BJ (cell line): ENCODE measurements around the gene MAGEA4. TPM values are rescaled to one million over a fixed set of nuclear protein-coding genes. Genes with fewer than 3 reads are reported as not detected.

ENCODE experiments used
- CTCF ChIA-PET: fragments of 350-600 bp; formaldehyde crosslinking; extraction: SDS; loops from one replicate; lab custom pipeline; 2021; ENCODE audit warnings: antibody characterized with exemption, inconsistent platforms; lab: Yijun Ruan, JAX
- POLR2A ChIA-PET: fragments of 300-600 bp; sonication (Branson Sonifier 250); formaldehyde crosslinking; extraction: SDS; loops from one replicate; lab custom pipeline; 2021; ENCODE audit warnings: antibody characterized with exemption; lab: Charles Lee
- DNase-seq: peaks from one replicate; pipeline ENCODE4 v3.0.0-alpha.2; 2011; ENCODE audit warnings: low read depth
- H3K27me3 ChIP-seq: 2 replicates; pipeline ENCODE4 v1.6.0; 2011; ENCODE audit warnings: low read length; ENCODE audit not compliant: control insufficient read depth, insufficient read depth
- H3K36me3 ChIP-seq: 2 replicates; pipeline ENCODE4 v1.5.1; 2011; ENCODE audit warnings: low read length; ENCODE audit not compliant: control insufficient read depth, insufficient read depth
- H3K4me3 ChIP-seq: 2 replicates; pipeline ENCODE4 v1.5.1; 2011; ENCODE audit warnings: low read depth, mild to moderate bottlenecking, control low read depth, low read length
- CTCF ChIP-seq: IDR thresholded peaks from 2 replicates; pipeline ENCODE4 v1.5.1; 2011; ENCODE audit warnings: low read depth, mild to moderate bottlenecking, control low read depth, inconsistent platforms, low read length, moderate library complexity; ENCODE audit not compliant: insufficient read depth
- polyA plus RNA-seq: library from polyadenylated mRNA; depleted of rRNA; stranded (reverse); fragments of >200 nt; gene quantifications from 2 replicates; pipeline ENCODE4 v1.2.3, GENCODE V29; 2011

Gene MAGEA4
- polyA plus RNA-seq, 1 experiment: not detected

- ChIA-PET POLR2A (no interaction called here), CTCF (no interaction called here)
- no peak for DNase-seq
- Histone ChIP-seq H3K27me3 (no peaks in the 10 kb centered on the region), H3K36me3 (peaks cover 22% of the 10 kb centered on the region), H3K4me3 (no peak overlapping the region)
- TF ChIP-seq CTCF: no peak
Measured at GRCh38 chrX:151954730-151955129, 42.0 kb downstream of the MAGEA4 start.

GRCh38 chrX:151958101-151958500, 45.4 kb downstream of the MAGEA4 start:
- ChIA-PET CTCF (no interaction called here), POLR2A (no interaction called here)
- Histone ChIP-seq H3K27me3 (no peaks in the 10 kb centered on the region), H3K4me3 (no peak overlapping the region), H3K36me3 (peaks cover 22% of the 10 kb centered on the region)
- TF ChIP-seq CTCF: no peak
- DNase-seq: no peak

DNA sequence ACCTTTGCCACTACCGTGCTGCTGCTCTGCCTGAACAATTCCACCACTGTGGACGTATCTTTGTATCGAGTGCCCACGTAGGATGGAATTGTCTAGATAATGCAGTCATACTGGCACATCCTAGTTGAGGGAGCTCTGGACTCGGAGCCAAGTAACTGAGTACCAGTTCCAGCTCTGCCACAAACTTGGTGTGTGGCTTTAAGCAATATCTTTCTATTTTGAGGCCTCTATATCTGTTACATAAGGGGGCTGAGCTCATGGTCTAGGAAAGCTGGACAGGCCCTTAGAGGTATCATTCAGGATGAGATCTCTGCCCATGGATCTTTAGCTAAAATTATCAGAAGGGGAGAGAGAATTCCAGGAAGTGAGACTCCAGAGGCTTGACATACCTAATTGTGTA, 49.3 kb downstream of the MAGEA4 start:
- ChIA-PET POLR2A (no interaction called here), CTCF (no interaction called here)
- H3K36me3 ChIP-seq: peaks cover 10% of the 10 kb centered on the region

GRCh38 chrX:151966236-151966635, 53.5 kb downstream of the MAGEA4 start:
- no peak for TF ChIP-seq CTCF
- Histone ChIP-seq H3K27me3 (no peaks in the 10 kb centered on the region), H3K4me3 (no peak overlapping the region), H3K36me3 (peaks cover 14% of the 10 kb centered on the region)
- DNase-seq: no peak
- ChIA-PET CTCF (no interaction called here), POLR2A (no interaction called here)

More for the DNA sequence above, 49.3 kb downstream of the MAGEA4 start:
- Histone ChIP-seq H3K4me3 (no peak overlapping the region), H3K27me3 (no peaks in the 10 kb centered on the region)
- no peak for DNase-seq
- no peak for TF ChIP-seq CTCF

GRCh38 chrX:151970027-151970426, 57.3 kb downstream of the MAGEA4 start:
- Histone ChIP-seq H3K36me3 (peaks cover 14% of the 10 kb centered on the region), H3K4me3 (no peak overlapping the region), H3K27me3 (no peaks in the 10 kb centered on the region)
- TF ChIP-seq CTCF: no peak
- CTCF ChIA-PET: interaction anchor here (0.7 to 1.8 kb wide), 2 partner anchors 145 to 663 kb away, joined by 3 to 4 read pairs; no protein-coding TSS in a partner anchor
- POLR2A ChIA-PET: no interaction called here
- DNase-seq: no peak
